H1 (cell line): Measurements from ENCODE around the gene CDK10.

ENCODE experiments used
- BRCA1 ChIP-seq: IDR thresholded peaks from 2 replicates; pipeline ENCODE4 v1.6.1; 2012; ENCODE audit warnings: low read depth, low read length, improper control_type of control experiment
- CTCF ChIP-seq, 3 experiments: IDR thresholded peaks; 1 replicate in 2 of 3; 2 replicates in 1 of 3; pipeline versions ENCODE4 v1.5.1 to v1.6.1; 2011; ENCODE audit warnings: low read length in 3 of 3, mild to moderate bottlenecking in 3 of 3, inconsistent platforms in 2 of 3, low read depth in 1 of 3, moderate library complexity in 1 of 3; ENCODE audit not compliant: insufficient read depth in 1 of 3; ENCODE audit errors: control extremely low read depth in 1 of 3
- EP300 ChIP-seq, 2 experiments: IDR thresholded peaks; 1 replicate in 1 of 2; 2 replicates in 1 of 2; pipeline ENCODE4 v1.6.1; 2011 to 2012; ENCODE audit warnings: low read depth in 2 of 2, low read length in 2 of 2, mild to moderate bottlenecking in 2 of 2, borderline replicate concordance in 1 of 2, inconsistent platforms in 1 of 2, moderate library complexity in 1 of 2
- EZH2 ChIP-seq: fragments of 200-600 bp; sonication (generic); IDR thresholded peaks from 2 replicates; pipeline ENCODE4 v1.7.1; 2012; ENCODE audit warnings: low read depth, mild to moderate bottlenecking, moderate library complexity, low read length, inconsistent platforms; ENCODE audit not compliant: severe bottlenecking
- GTF2F1 ChIP-seq: IDR thresholded peaks from 2 replicates; pipeline ENCODE4 v1.6.1; 2012; ENCODE audit warnings: low read depth, low read length, improper control_type of control experiment, borderline replicate concordance
- PHF8 ChIP-seq: fragments of 200-600 bp; sonication (generic); conservative IDR thresholded peaks from 2 replicates; pipeline ENCODE4 v1.7.1; 2012; ENCODE audit warnings: low read depth, mild to moderate bottlenecking, inconsistent platforms, low read length, moderate library complexity
- POLR2AphosphoS5 ChIP-seq: IDR thresholded peaks from 2 replicates; pipeline ENCODE4 v1.6.1; 2011; ENCODE audit warnings: low read depth, low read length
- SUZ12 ChIP-seq: fragments of 200-600 bp; sonication (generic); IDR thresholded peaks from 2 replicates; pipeline ENCODE4 v1.6.1; 2012; ENCODE audit warnings: mild to moderate bottlenecking, inconsistent platforms, low read length, moderate library complexity, mixed read lengths

DNA sequence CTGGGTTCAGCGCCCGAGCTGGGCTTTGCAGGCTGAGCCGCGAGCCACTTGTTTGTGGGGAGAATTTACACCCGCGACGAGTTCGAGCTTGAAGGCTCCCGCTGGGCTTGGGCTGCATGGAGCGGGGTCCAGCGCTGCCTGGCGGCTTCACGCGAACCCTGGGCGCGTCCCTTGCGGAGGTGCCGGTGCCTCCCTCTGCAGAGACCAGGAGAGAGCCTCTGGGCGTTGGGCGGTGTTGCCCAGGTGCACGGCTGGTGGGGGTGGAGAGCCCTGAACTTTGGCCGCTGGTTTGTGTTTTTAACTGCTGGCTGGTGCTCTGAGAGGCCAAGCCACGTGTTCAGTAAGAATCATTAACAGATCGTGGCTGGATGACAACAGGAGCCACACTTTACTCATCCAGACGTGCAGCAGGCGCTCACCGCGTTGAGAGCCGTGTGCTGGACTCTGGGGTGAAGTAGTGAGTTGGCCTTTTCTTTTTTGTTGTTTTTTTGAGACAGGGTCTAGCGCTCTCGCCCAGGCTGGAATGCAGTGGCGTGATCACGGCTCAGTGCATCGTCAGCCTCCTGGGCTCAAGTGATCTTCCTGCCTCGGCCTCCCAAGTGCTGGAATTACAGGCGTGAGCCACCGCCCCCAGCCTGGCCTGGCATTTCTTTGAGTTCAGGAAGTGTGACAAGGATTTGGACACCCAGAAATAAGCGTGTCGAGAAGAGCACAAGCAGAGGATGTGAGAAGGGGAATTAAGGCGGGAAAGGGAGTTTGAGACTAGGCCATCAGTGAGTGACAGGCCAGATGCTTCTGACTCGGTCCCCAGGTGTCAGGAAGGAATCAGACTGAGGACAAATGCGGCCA, 827 bp downstream of the CDK10 start:
- TF ChIP-seq CTCF (IDR thresholded peaks at IDR 0.05; ENCODE audit: control extremely low read depth in 1 of 3, insufficient read depth in 1 of 3, low read depth in 1 of 3, low read length in 3 of 3) (no peak), SUZ12 (no peak), EZH2 (no peak), BRCA1 (no peak), PHF8 (no peak), GTF2F1 (no peak), POLR2AphosphoS5 (no peak), EP300 (IDR thresholded peaks at IDR 0.05; ENCODE audit: borderline replicate concordance in 1 of 2, low read depth in 2 of 2, low read length in 2 of 2) (no peak)
